Left colon (tissue), 2 donors: ENCODE measurements around the gene RFNG. TPM values are rescaled to one million over a fixed set of nuclear protein-coding genes. Genes with fewer than 3 reads are reported as not detected.

Experiments used
- ATAC-seq: fragments of 200-7000 bp; cut with Tn5 transposase; one replicate; pipeline ENCODE4 v1.9.1; 2020; ENCODE audit warnings: mild to moderate bottlenecking, moderate library complexity
- DNase-seq, 2 donors: peaks; one replicate each; pipeline ENCODE4 v3.0.0-alpha.2; 2020
- intact Hi-C, 2 donors: fragments of 100-400 bp; cut with DNase I in 1 of 2; cut with micrococcal nuclease in 1 of 2; formaldehyde crosslinking; loops; one replicate each; pipeline versions ENCODE4 v1.11.2 to v1.14.0; 2022; cut with DNase I, micrococcal nuclease
- total RNA-seq, 2 donors: library from RNA; stranded (reverse); fragmentation: NEBNext Ultra II Directional; extraction: Animal tissue kit (Norgen Biotek cat#: 25700); gene quantifications; one replicate each; pipeline ENCODE4 v1.2.1, GENCODE V29; 2021
- donor health status: DM: no; HTN: no; CAD: no.
- donor health status: DM: yes; HTN: yes; CAD: no.

The RFNG gene
- total RNA-seq, 2 donors from 2014 or later: 31.5 to 32.3 TPM

DNA sequence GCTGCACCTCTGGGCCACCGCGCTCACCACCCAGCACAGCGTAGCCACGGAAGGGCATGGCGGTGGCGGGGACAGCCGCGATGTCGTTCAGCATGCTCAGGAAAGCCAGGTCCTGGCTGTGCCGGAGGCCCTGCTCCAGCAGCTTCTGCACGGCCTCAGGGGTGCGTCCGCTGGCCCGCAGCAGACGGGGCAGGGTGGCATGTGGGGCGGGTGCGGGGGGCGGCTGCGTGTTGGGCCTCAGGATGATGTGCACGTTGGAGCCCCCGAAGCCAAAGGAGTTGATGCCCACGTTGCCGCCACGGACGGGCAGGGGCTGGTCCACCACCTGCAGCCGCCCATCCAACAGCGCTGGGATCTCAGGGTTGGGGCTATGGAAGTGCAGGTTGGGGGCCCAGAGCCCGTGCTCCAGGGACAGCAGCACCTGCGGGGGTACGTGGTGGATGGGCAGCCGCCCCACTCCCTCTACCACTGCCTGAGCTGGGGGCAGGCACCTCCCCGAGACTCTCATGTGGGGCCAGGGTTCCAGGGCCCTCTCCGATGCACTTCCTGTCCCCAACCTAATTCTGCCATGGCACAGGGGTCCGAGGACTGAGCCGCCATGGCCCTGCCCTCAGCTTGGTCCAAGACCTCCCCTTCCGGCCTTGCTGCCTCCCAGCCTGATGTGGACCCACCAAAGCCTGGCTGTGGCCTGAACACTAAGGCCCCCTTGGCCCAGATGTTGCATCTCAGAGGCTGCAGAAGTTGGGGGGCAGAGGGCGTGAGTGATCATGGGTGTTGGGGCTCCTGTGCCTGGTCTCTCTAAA lies 39.9 kb upstream of the RFNG start:
- intact Hi-C loops: no loop called here
- no peak for ATAC-seq
- no peak for DNase-seq

DNA sequence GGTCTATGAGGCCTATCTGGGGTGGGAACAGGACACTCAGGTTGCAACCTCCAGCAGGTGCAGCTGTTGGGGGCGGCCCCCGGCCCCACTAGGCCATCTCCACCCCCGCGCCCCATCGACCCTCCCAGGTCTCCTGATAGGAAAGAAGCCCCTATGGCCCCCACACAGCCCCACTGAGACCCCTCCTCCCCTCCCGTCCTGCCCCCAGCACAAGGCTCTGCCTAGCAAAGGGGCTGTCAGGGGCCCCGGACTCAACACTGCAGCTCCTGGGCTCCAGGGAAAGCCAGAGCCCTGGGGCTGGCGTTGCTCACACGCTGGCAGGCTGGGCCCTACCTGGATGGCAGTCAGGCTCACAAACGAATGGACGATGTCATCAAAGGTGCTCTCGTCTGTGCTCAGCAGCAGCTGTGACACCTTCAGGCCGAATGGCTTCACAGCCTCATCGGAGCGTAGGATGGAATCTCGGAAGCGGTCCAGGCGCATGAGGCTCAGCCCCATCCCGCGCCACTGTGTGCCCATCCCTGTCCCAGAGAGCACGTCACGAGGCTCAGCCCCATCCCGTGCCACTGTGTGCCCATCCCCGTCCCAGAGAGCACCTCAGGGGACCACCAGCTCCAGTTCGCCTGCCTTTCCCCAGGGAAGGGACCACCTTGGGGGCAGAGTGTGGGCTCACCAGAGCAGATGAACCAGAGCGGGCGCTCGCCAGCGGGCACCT lies 39.1 kb upstream of the RFNG start:
- ATAC-seq (no peak), DNase-seq (no peak)
- intact Hi-C loops: no loop called here

DNA sequence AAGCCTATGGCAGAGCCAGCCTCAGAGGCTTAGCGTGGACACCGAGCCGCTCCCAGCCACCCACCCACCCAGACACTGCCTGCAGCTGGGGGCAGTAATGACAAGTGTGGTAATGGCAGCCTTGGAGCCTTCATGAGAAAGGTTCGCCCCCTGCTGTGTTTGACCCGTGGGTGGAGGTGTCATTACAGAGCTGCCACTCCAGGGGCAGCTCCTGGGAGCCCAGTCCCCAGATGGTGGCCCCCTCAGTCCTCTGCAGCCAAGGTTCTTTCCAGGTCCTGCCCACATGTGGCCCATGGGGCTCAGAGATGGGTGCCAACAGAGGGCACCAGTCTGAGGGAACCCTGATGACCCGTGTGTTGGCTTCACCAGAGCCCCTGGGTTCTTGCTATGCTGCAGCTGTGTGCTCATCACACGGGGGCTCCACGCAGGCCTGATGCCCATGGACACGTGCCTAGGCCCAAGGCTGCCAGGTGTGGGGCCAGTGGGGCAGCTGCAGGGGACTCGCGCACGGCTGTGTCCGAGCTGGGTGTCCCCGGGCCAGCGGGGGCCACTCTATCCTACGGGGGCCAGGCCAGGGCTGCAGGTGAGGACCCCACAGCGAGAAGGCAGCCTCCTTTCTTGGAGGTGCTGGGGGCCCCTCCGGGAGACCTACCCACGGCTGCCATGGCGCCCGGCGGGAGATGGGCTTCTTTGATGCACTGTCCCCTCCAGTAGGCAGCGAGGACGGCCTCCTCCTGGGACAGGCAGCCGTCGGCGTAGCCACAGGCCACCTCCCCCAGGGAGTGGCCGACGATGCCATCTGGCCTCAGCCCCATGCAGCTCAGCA lies 38.3 kb upstream of the RFNG start:
- ATAC-seq (no peak), DNase-seq (no peak)
- intact Hi-C loops: no loop called here

DNA sequence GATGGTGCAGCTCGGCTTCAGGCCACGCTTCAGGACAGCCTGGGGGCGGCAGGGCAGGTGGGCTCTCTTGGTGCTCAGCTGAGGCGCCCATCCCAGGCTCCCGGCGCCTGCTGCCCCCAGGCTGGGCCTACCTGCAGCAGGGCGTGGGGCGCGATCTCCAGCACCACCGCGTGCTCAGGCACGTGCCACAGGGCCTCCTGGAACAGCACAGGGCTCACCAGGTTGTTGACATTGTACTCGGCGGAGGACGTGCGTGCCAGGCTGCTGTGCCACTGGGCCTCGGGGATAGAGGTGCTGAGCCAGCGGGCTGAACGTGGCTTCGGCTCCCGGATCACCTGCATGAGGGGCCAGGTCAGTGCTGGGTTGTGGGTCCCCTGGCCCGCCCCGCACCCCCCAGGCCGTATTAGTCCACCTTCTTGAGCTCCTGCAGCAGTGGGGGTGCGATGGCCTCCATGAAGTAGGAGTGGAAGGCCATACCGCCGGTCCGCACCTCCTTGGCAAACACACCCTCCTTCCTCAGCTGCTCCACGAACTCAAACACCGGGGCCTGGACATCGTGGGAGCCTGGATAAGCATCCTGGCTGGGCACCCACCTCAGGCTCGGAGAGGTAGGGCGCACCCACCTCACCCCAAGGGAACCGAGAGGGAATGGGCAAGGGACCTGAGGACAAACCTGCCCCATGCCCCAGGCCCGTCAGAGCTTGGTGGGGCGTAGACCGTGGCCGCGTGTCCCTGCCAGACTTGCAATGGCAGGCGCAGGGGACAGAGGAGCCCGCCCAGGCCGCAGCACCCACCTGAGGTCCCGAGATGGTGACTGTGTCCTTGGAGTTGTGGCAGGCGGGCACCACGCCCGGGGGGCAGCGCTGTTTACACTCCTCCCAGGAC lies 37.5 kb upstream of the RFNG start:
- intact Hi-C loops: no loop called here
- DNase-seq (no peak), ATAC-seq (no peak)

DNA sequence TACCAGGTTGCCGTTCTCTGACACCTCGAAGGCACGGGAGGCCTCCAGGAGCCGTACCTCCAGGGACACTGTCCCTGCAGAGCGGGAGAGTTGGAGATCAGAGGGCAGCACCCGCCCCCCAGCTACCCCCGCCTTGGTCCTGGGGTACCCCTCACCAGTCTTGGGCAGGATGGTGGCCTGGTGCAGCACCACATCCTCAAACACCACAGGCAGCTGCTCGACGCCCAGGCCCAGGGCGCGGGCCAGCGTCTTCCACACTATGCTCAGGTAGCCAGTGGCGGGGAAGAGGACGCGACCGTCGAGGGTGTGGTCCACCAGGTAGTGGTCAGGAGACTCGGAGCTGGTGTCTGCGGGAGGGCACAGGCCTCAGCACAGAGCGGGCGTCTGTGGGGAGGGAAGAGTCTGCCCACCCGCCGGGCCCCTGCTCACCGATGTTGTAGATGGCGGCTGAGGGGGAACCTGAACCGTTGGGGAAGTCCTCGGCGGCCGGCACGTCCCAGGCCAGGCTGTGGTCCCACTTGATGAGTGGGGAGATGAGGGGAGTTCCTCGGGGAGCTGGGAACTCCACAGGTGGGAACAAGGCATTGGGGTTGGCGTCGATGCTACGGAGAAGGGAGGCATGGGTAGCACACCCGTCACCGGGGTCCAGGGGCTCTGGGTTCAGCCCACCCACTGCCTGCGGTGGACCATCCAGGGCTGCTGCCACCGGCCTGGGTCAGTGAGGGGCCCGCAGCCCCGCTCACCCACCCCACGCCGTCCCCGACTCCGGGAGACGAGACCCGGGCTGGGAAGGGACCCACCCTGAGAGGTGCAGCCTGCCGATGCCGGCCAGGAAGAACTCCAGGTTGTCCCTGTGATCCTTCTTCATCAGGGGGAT lies 36.6 kb upstream of the RFNG start:
- ATAC-seq (no peak), DNase-seq (no peak)
- intact Hi-C loops: no loop called here

DNA sequence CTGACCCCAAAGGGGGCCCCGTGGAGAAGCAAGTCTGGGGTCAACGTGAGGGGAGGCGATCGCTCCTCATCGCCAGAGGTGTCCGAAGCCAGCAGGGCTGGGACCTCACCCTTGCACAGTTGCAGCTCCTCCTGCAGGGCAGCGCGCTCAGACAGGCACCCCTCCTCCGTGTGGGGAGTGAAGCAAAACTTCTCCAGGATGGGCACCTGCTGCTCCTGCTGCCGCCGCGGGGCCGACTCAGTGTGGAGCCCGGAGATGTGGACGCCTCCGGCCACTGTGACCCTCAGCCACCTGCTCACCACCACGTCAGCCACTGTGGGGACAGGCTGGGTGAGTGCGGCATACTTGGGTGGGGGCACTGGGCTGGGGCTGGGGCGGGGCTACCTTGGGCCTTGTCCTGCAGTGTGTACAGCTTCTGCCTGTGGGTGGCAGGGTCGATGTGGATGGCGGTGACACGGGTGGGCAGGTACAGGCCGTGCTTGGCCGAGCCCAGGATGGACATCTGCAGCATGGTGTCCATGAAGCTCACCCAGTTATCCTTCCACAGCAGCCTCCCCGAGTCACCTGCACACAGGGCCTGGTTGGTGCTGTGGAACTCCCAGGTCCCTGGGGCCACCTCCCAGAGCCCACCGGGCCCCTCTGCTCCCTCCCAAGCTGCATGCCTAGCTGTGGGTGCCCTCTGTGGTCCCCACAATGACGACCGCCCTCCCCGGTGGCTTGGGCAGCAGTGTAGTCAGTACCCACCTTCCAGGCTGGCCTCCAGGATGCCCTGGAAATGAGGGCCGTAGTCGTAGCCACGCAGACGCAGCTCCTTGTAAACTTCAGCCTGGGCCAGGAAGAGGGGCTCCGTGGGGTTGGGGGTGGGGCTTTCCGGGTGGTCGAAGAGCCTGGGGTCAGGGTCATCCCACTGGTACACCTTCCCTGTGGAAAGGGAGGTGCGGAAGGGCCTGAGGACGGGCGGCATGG lies 35.6 kb upstream of the RFNG start:
- DNase-seq (no peak), ATAC-seq (no peak)
- intact Hi-C loops: no loop called here

DNA sequence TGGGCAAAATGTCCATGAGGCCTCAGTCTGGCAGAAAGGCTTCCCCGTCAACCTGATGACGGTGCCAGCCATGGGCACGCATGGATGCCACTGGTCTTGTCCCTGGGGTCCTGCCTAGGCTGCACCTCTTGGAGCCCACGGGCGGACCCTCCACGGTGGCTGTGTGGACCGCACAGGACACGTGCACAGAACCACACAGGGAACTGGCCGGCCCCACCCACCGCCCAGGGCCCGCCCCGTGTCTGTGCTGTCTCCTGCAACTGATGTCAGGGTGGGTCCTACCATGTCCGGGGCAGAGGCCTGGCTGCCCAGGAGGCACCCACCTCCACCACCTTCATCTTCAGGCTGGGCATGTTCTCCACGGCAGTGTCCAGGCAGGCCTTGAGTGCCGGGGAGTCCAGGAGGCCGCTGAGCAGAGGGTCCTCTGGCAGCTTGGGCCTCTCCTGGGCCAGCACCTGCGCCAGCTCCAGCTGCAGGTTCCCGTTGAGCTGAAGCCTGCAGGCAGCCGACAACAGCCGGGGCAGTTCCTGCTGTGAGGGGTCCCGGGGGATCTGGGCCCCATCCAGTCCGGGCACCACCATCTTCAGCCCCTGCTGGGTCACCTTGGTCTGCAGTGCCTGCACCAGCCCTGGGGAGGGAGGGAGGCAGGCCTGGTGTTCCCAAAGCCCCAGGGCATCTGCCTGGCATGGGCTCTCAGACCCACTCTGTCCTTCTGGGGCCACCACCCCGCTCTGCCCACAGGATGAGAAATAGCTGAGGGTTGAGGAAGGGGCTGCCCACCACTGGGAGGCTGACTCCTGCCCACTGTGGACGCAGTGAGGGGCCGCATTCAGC lies 34.5 kb upstream of the RFNG start:
- intact Hi-C loops: no loop called here
- no peak for DNase-seq
- peak; percentile 6 for ATAC-seq

DNA sequence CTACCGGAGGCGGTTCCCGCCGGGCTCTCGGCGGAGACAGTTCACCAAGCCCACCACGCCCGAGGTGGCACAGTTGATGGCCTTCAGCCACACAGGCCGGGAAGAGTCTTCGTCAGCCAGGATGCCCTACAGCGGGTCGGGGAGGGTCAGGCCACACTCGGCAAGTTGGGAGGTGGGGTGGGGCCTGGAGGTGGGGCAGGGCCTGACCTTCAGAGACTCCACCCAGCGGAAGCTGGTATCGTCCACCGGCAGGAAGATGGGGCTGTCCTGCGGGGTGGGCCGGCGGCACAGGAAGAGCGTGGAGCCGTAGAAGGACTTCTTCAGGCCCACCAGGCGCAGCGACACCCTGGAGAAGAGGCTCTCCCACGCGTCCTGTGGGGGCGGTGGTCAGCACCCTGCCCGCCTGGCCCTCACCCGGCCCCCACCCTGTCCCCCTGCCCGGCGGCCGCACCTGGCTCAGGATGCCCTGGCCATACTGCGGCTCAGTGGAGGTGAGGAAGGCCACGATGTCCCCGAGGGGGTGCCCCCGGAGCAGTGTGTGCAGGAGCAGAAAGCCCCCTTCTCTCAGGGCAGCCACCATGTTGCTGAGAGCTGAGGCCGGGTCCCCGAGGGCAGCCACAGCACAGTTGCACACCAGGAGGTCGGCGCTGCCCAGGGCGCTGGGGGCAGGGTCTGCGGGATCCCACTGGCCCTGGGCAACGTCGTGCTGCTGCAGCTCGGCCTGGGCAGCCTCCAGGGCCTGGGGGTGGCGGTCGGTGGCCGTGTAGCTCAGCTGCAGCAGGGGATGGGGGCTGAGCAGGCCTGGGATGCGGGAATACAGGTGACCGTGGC lies 33.6 kb upstream of the RFNG start:
- DNase-seq: no peak
- no peak for ATAC-seq
- intact Hi-C loops: no loop called here

DNA sequence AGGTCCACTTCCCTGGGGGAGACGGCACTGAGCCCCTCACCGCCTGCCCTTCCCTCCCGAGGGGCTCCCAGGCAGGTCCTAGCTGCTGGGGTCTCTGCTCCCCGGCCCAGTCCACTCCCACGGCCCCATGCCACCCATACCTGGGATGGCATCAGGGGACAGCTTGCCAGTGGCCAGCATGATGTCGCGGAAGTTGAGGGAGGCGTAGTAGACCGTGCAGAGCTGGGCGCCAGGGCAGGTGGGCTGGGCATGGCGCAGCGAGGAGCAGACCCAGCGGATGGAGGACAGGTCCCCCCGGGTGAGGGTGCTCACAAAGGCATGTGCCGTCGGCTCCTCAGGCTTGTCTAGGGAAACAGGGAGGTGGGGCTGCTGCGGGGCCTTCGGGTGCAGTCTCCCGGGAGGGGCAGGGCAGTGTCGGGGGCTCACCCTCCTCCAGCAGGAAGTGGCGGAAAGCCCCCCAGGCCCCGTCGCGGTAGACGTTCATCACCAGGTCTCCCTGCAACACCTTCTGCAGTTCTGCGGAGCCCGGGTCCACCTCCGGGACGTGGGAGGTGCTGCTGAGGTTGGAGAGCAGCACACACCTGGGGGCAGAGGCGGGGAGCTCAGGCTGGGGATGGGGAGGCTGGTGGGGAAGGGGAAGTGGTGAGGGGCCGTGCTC lies 32.9 kb upstream of the RFNG start:
- no peak for DNase-seq
- no peak for ATAC-seq
- intact Hi-C loops: no loop called here

DNA sequence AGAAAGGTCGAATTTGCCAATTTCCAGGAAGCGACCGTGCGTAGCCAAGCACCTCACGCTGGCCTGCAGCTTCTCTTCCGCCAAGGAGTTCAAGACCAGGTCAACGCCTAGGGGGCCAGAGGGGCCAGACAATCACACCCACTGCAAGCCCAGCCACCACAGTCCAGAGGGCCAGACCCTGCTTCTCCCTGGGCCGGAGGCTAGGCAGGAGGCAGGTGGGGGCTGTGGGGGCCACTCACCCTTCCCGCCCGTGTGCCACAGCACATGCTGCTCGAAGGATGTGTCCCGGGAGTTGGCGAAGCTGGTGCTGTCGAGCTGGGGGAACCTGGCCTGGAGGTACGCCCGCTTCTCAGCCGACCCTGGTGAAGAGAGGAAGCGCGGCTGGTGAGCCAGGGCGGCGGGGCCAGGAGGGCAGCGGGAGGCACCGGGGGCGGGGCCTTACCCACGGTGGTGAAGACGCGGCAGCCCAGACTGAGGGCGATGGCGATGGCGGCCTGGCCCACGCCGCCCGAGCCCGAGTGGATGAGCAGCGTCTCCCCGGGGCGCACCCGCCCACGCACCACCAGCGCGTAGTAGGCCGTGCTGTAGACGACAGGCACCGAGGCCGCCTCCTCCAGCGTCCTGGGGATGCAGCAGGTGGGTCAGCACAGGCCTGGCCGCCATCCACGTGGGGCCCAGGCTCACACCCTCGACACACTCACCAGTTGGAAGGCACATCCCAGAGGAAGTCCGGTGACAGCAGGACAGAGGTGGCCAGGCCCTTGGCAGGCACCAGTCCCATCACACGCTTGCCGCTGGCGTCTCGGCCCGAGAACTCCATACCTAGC lies 32.1 kb upstream of the RFNG start:
- intact Hi-C loops: no loop called here
- DNase-seq (no peak), ATAC-seq (no peak)

DNA sequence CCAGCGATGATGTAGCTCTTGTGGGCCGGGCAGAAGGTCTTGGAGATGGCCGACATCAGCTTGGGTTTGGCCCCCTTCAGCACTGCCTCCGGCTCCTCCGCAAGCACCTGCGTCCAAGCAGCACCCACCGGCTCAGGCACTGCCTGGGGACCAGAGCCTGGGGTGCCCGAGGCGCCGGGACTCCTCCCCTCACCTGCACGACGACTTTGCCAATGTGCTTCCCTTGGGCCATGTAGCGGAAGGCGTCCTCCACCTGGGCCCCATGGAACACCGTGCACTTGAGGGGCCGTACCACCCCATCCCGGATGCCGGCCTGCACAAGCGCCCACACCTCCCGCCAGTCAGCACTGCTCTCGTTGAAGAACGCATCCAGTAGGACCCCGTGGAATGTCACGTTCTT lies 31.4 kb upstream of the RFNG start:
- intact Hi-C loops: no loop called here
- ATAC-seq (no peak), DNase-seq (no peak)

DNA sequence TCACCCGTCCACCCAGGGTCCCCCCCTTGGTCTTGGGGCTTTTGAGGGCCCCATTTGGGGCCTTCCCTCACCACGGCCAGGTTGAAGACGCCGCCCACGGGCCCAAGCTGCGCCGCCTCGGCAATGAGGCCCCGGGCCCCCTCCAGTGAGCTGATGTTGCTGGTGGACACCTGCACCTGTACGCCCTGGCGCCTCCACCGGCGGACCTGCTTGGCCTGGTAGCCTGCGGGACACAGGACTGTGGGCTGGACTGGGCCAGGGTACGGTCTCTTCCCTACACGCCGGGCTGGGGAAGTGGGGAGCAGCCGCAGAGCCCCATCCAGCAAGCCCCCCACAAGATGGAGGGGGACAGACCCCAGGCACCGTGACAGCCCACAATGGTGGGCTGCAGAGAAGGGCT lies 30.8 kb upstream of the RFNG start:
- ATAC-seq (no peak), DNase-seq (no peak)
- intact Hi-C loops: no loop called here

DNA sequence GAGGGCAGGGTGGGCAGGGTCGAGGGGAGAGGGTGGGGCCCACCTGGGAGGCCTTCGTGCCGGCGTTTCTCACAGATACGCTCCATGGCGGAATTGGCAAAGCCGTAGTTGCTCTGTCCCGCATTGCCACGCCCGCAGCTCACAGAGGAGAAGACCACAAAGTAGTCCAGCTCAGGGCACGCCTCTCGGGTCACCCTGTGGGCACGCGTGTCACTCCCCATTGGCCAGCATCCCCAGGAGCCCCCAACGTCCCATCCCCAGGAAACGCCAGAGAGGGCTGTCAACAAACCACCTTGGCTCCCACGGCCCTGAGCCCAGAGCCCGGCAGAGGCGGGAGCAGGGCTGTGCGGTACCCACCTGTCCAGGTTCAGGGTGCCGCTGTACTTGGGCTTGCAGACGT lies 30.4 kb upstream of the RFNG start:
- DNase-seq: no peak
- ATAC-seq: no peak
- intact Hi-C loops: no loop called here

DNA sequence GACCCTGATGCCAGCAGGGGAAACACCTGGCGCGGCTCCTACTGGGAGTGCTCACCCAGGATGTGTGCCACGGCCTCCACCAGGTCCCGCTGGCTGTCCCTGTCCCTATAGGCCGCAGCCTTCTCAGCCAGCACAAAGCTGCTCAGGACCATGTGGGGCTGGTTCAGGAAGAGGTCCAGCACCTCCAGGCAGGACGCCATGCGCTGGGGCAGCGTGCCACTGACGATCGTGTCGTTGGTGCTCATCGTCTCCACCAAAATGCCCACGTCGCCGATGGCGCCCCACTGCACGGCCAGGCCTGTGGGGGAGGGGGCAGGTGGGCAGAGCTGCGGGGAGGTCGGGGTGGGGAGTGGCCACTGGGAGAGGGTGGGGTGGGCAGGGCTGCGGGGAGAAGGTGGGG lies 29.9 kb upstream of the RFNG start:
- intact Hi-C loops: no loop called here
- no peak for ATAC-seq
- DNase-seq: no peak
